Stomach (tissue), 9 donors: Measurements from ENCODE around the gene RLF. TPM values are rescaled to one million over a fixed set of nuclear protein-coding genes. Genes with fewer than 3 reads are reported as not detected.
"Not testable (repeated sequence)": the region's sequence is repeated elsewhere in the genome, so short reads cannot be mapped to it uniquely, and the experiment has no call there.

ENCODE experiments used
- DNase-seq, 2 donors: peaks; one replicate each; pipeline versions ENCODE4 v3.0.0 to v3.0.0-alpha.2; 2013 to 2019
- H3K27ac ChIP-seq, 5 donors: fragments of 200-600 bp in 4 of 5; sonication (generic) in 4 of 5; one replicate each; pipeline ENCODE4 v1.5.1; 2013 to 2019; ENCODE audit warnings: mild to moderate bottlenecking in 1 of 5, moderate library complexity in 1 of 5
- H3K27me3 ChIP-seq, 3 donors: fragments of 200-600 bp; sonication (generic); one replicate each; pipeline ENCODE4 v1.5.1; 2017 to 2019; ENCODE audit warnings: mixed run types in 1 of 3
- H3K36me3 ChIP-seq, 4 donors: fragments of 200-600 bp; sonication (generic); 1 replicate in 3 of 4; 2 replicates in 1 of 4; pipeline ENCODE4 v1.5.1; 2016 to 2019
- H3K4me1 ChIP-seq, 4 donors: fragments of 200-600 bp; sonication (generic); one replicate each; pipeline ENCODE4 v1.5.1; 2016 to 2019
- H3K4me3 ChIP-seq, 4 donors: fragments of 200-600 bp; sonication (generic) in 3 of 4; one replicate each; pipeline ENCODE4 v1.5.1; 2016 to 2019; ENCODE audit warnings: mild to moderate bottlenecking in 1 of 4
- H3K9me3 ChIP-seq, 4 donors: fragments of 200-600 bp; sonication (generic); one replicate each; pipeline ENCODE4 v1.5.1; 2016 to 2019
- CTCF ChIP-seq, 7 experiments: fragments of 450-650 bp in 4 of 7; fragments of 200-600 bp in 3 of 7; sonication (generic) in 3 of 7; IDR thresholded peaks; one replicate each; pipeline ENCODE4 v1.5.1; 2016 to 2019; ENCODE audit warnings: antibody characterized with exemption in 7 of 7, control low read depth in 2 of 7, mild to moderate bottlenecking in 1 of 7
- EP300 ChIP-seq: sonication (generic); formaldehyde crosslinking; IDR thresholded peaks from one replicate; pipeline ENCODE4 v1.6.1; 2017; ENCODE audit warnings: antibody characterized with exemption
- POLR2A ChIP-seq, 4 donors: fragments of 450-650 bp; IDR thresholded peaks; one replicate each; pipeline ENCODE4 v1.6.1; 2016; ENCODE audit warnings: antibody characterized with exemption in 4 of 4, control low read depth in 2 of 4, mild to moderate bottlenecking in 1 of 4, moderate library complexity in 1 of 4
- POLR2AphosphoS5 ChIP-seq, 3 donors: sonication (generic); formaldehyde crosslinking; IDR thresholded peaks; one replicate each; pipeline ENCODE4 v1.6.1; 2016; ENCODE audit warnings: antibody characterized with exemption in 3 of 3
- WGBS, 5 donors: extraction: QIAGEN DNeasy Blood & Tissue Kit in 3 of 5; methylation state at CpG; one replicate each; pipeline versions ENCODE4 v1.1.5 to v1.1.7; 2013 to 2018; 5-methylcytosine and 5-hydroxymethylcytosine counted together
- intact Hi-C: fragments of 100-400 bp; cut with DNase I; formaldehyde crosslinking; loops from one replicate; pipeline ENCODE4 v1.15.1; 2023; ENCODE audit warnings: low total_unique reads
- polyA plus RNA-seq, 3 donors: library from polyadenylated mRNA; stranded (reverse); fragments of 200-250 nt; gene quantifications; one replicate each; pipeline ENCODE4 v1.2.3, GENCODE V29; 2013
- total RNA-seq, 5 donors: library from RNA; depleted of rRNA; stranded (reverse); fragments of >200 nt; gene quantifications; one replicate each; pipeline versions ENCODE4 v1.1.0 to v1.2.3, GENCODE V29; 2014 to 2016
- donor health status: healthy with polysubstance abuse.
- donor health status: Bipolar disorder and iron deficiency.
- donor health status: healthy.

The RLF gene
- total and polyA plus RNA-seq, 8 donors: 3.1 to 38.7 (median 14.6) TPM

- H3K27me3 ChIP-seq: no peaks in the 10 kb centered on the region
- peaks cover 0 to 3% (median 2%) of the 10 kb centered on the region in 4 donors for H3K36me3 ChIP-seq
- no peaks in the 10 kb centered on the region for H3K9me3 ChIP-seq
- intact Hi-C loops: no loop called here
- TF ChIP-seq EP300: no peak
- no peak for TF ChIP-seq CTCF (IDR thresholded peaks at IDR 0.05)
- no peak for TF ChIP-seq POLR2A (IDR thresholded peaks at IDR 0.05)
- TF ChIP-seq POLR2AphosphoS5 (IDR thresholded peaks at IDR 0.05): no peak
- DNase-seq: no peak
- H3K4me3 ChIP-seq: no peak overlapping the region
- 78 to 90% (median 81%) methylated on average over 1 of the region's 1 CpG for WGBS, 5 donors
- H3K4me1 ChIP-seq: peaks cover 0 to 58% (median 28%) of the 10 kb centered on the region in 4 donors
- no peak overlapping the region for H3K27ac ChIP-seq
Measured at GRCh38 chr1:40184193-40184592, 23.0 kb downstream of the RLF start.

DNA sequence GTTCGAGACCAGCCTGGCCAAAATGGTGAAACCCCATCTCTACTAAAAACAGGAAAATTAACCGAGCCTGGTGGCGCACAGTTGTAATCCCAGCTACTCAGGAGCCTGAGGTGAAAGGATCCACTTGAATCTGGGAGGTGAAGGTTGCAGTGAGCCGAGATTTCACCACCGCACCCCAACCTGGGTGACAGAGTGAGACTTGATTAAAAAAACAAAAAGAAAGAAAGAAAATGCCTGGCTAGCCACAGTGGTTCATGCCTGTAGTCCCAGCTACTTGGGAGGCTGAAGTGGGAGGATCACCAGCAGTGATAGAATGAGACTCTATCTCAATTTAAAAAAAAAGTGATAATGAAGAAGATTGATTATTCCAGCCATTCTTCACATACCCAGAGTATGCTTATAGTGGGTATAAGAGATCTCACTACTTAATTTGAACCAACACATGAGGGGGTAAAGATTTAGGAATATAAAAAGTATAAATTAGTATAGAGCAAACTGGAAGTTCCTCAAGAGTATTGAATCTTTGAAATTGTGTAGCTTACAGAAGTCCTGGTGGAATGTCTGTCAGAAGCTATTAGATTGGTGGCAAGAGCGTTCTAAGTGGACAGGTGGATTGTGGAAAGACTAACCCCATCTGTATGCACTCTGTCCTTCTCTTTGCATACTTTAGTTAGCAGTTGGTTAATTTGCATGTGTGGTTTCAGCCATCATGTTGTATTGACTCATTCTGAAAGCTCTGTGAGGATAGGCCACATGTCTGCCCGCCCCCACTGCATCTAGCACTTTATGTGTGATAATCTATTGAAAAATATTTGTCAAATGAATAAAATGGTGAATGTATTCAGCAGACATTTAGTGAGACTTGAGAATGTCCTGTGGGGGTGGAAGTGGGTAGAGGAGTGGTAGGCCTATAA, 25.0 kb downstream of the RLF start:
- Histone ChIP-seq H3K9me3 (no peaks in the 10 kb centered on the region), H3K27me3 (no peaks in the 10 kb centered on the region), H3K4me1 (peaks cover 0 to 56% (median 24%) of the 10 kb centered on the region in 4 donors), H3K36me3 (peaks cover 2 to 23% (median 21%) of the 10 kb centered on the region in 4 donors), H3K27ac (no peak overlapping the region), H3K4me3 (no peak overlapping the region)
- intact Hi-C loops: no loop called here
- TF ChIP-seq POLR2A (IDR thresholded peaks at IDR 0.05) (no peak), POLR2AphosphoS5 (IDR thresholded peaks at IDR 0.05) (no peak), EP300 (no peak), CTCF (IDR thresholded peaks at IDR 0.05) (no peak)
- 79 to 88% (median 81%) methylated on average over 7 of the region's 7 CpGs for WGBS, 5 donors
- DNase-seq: no peak

GRCh38 chr1:40187399-40187798, 26.2 kb downstream of the RLF start:
- no peak for DNase-seq
- intact Hi-C loops: no loop called here
- Histone ChIP-seq H3K9me3 (no peaks in the 10 kb centered on the region), H3K4me1 (peaks cover 0 to 48% (median 18%) of the 10 kb centered on the region in 4 donors), H3K4me3 (no peak overlapping the region), H3K36me3 (peaks cover 11 to 35% (median 33%) of the 10 kb centered on the region in 4 donors), H3K27ac (no peak overlapping the region), H3K27me3 (no peaks in the 10 kb centered on the region)
- 28 to 53% (median 36%) methylated on average over 1 of the region's 1 CpG for WGBS, 5 donors
- TF ChIP-seq EP300: no peak
- no peak for TF ChIP-seq POLR2A (IDR thresholded peaks at IDR 0.05)
- no peak for TF ChIP-seq CTCF (IDR thresholded peaks at IDR 0.05)
- TF ChIP-seq POLR2AphosphoS5 (IDR thresholded peaks at IDR 0.05): no peak

DNA sequence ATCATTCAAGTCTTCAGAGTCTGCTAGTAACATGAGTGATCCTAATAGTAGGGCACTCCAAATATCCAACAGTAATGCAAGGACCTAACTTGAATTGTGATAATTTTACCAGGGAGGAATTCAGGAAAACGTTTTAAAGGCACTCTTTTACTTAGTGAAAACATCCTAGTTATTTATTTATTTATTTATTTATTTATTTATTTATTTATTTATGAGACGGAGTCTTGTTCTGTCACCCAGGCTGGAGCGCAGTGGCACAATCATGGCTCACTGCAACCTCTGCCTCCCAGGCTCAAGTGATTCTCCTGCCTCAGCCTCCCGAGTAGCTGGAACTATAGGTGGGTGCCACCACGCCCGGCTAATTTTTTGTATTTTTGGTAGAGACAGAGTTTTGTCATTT, 33.5 kb downstream of the RLF start:
- H3K36me3 ChIP-seq: peaks cover 15 to 83% (median 69%) of the 10 kb centered on the region in 4 donors
- H3K27ac ChIP-seq: not testable (repeated sequence)

DNA sequence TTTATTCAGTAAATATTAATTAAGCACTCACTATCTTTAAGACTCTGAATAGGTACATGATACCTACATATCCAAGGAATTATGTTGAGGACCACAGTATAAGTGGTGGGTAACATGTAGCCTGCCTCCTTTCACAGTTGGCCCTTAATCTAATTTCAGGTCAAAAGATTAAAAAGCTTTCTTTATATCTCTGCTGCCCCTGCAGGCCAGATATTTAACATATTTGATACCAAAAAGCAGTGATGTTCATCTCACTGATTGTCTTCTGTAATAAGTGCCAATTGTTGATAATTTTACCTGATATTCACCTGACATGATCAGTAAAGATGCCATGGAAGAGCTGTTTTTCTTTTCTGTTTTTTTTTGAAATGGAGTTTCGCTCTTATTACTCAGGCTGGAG, 36.5 kb downstream of the RLF start:
- no peak for DNase-seq
- intact Hi-C loops: no loop called here
- H3K4me1 ChIP-seq: peaks cover 0 to 16% (median 6%) of the 10 kb centered on the region in 4 donors
- peaks cover 4 to 67% (median 47%) of the 10 kb centered on the region in 4 donors for H3K36me3 ChIP-seq
- no peak overlapping the region for H3K27ac ChIP-seq
- TF ChIP-seq POLR2A (IDR thresholded peaks at IDR 0.05): no peak
- TF ChIP-seq EP300: no peak
- TF ChIP-seq CTCF (IDR thresholded peaks at IDR 0.05): no peak
- no peak for TF ChIP-seq POLR2AphosphoS5 (IDR thresholded peaks at IDR 0.05)
- 91 to 100% (median 98%) methylated on average over 1 of the region's 1 CpG for WGBS, 5 donors
- H3K27me3 ChIP-seq: no peaks in the 10 kb centered on the region
- no peaks in the 10 kb centered on the region for H3K9me3 ChIP-seq
- H3K4me3 ChIP-seq: no peak overlapping the region

More for the DNA sequence above, 33.5 kb downstream of the RLF start:
- DNase-seq, H3K4me3 ChIP-seq, H3K9me3 ChIP-seq, intact Hi-C loops, H3K27me3 ChIP-seq: not testable (repeated sequence)
- WGBS, 5 donors: 90 to 97% (median 94%) methylated on average over 6 of the region's 6 CpGs
- H3K4me1 ChIP-seq: peaks cover 0 to 16% (median 4%) of the 10 kb centered on the region in 4 donors
